Stimulated activated CD4-positive, alpha-beta T cell treated with anti-CD3 and anti-CD28 coated beads, Interleukin-15, amount 100 ng/mL, for 24 hours (primary cell): ENCODE results near the gene ASH1L.
"Not testable (repeated sequence)": the region's sequence is repeated elsewhere in the genome, so short reads cannot be mapped to it uniquely, and the experiment has no call there.

Experiments
- DNase-seq: peaks from one replicate; pipeline ENCODE4 v3.0.0-alpha.2; 2020

ASH1L gene

GRCh38 chr1:155485945-155486344 lies 76.7 kb downstream of the ASH1L start:
- DNase-seq: no peak

- DNase-seq: no peak
Measured at GRCh38 chr1:155485222-155485621, 77.4 kb downstream of the ASH1L start.

GRCh38 chr1:155481741-155482241 lies 80.8 kb downstream of the ASH1L start:
- DNase-seq: no peak

GRCh38 chr1:155479205-155479604 lies 83.4 kb downstream of the ASH1L start:
- no peak for DNase-seq

- DNase-seq: no peak
Measured at GRCh38 chr1:155478270-155478852, 84.2 kb downstream of the ASH1L start.

GRCh38 chr1:155474146-155474545 lies 88.5 kb downstream of the ASH1L start:
- DNase-seq: no peak

GRCh38 chr1:155473151-155473821 lies 89.3 kb downstream of the ASH1L start:
- no peak for DNase-seq

GRCh38 chr1:155472491-155473083 lies 90.0 kb downstream of the ASH1L start:
- no peak for DNase-seq

- no peak for DNase-seq
Measured at GRCh38 chr1:155471891-155472290, 90.7 kb downstream of the ASH1L start.

GRCh38 chr1:155471026-155471425 lies 91.6 kb downstream of the ASH1L start:
- DNase-seq: no peak

GRCh38 chr1:155466996-155467395 lies 95.6 kb downstream of the ASH1L start:
- DNase-seq: no peak

GRCh38 chr1:155466617-155466972 lies 96.0 kb downstream of the ASH1L start:
- no peak for DNase-seq

GRCh38 chr1:155463865-155464650 lies 98.5 kb downstream of the ASH1L start:
- no peak for DNase-seq

GRCh38 chr1:155458111-155458510 lies 104.5 kb downstream of the ASH1L start:
- no peak for DNase-seq

- no peak for DNase-seq
Measured at GRCh38 chr1:155457266-155457665, 105.3 kb downstream of the ASH1L start.

GRCh38 chr1:155455588-155456195 lies 106.9 kb downstream of the ASH1L start:
- no peak for DNase-seq

GRCh38 chr1:155454096-155454495 lies 108.5 kb downstream of the ASH1L start:
- no peak for DNase-seq

- no peak for DNase-seq
Measured at GRCh38 chr1:155453141-155453540, 109.5 kb downstream of the ASH1L start.

GRCh38 chr1:155451199-155451598 lies 111.4 kb downstream of the ASH1L start:
- no peak for DNase-seq

- not testable (repeated sequence) for DNase-seq
Measured at GRCh38 chr1:155442431-155442830, 120.2 kb downstream of the ASH1L start.

- DNase-seq: no peak
Measured at GRCh38 chr1:155437405-155437804, 125.2 kb downstream of the ASH1L start.

GRCh38 chr1:155433831-155434389 lies 128.7 kb downstream of the ASH1L start:
- DNase-seq: not testable (repeated sequence)
